SH-SY5Y (cell line): Measurements from ENCODE around the gene ZNF322.
A peak's percentile ranks its signal among the peaks of the same experiment; 100 is the strongest.

Experiments used
- GATA2 ChIP-seq: IDR thresholded peaks from 2 replicates; pipeline ENCODE4 v1.6.1; 2011; ENCODE audit warnings: mild to moderate bottlenecking, low read depth, low read length
- GATA3 ChIP-seq: IDR thresholded peaks from 2 replicates; pipeline ENCODE4 v1.6.1; 2011; ENCODE audit warnings: low read depth, mild to moderate bottlenecking, low read length, moderate library complexity

Gene ZNF322

GRCh38 chr6:26607434-26608230, 51.9 kb downstream of the ZNF322 start:
- TF ChIP-seq GATA2 (no peak), GATA3 (no peak)

GRCh38 chr6:26604797-26605196, 54.7 kb downstream of the ZNF322 start:
- TF ChIP-seq GATA3 = no peak
- no peak for TF ChIP-seq GATA2

GRCh38 chr6:26604026-26604425, 55.5 kb downstream of the ZNF322 start:
- TF ChIP-seq GATA2 (no peak), GATA3 (no peak)

GRCh38 chr6:26602262-26602661, 57.3 kb downstream of the ZNF322 start:
- TF ChIP-seq GATA3 (no peak), GATA2 (no peak)

GRCh38 chr6:26600759-26601158, 58.8 kb downstream of the ZNF322 start:
- TF ChIP-seq GATA3 (no peak), GATA2 (no peak)

GRCh38 chr6:26599591-26599990, 60.0 kb downstream of the ZNF322 start:
- TF ChIP-seq GATA3 (no peak), GATA2 (no peak)

GRCh38 chr6:26599134-26599533, 60.4 kb downstream of the ZNF322 start:
- TF ChIP-seq GATA3 = no peak
- TF ChIP-seq GATA2 = no peak

GRCh38 chr6:26598267-26598666, 61.3 kb downstream of the ZNF322 start:
- no peak for TF ChIP-seq GATA2
- no peak for TF ChIP-seq GATA3

- no peak for TF ChIP-seq GATA3
- no peak for TF ChIP-seq GATA2
These were observed 61.7 kb downstream of the ZNF322 start for GRCh38 chr6:26597821-26598220.

- TF ChIP-seq GATA2 (no peak), GATA3 (no peak)
These were observed 62.2 kb downstream of the ZNF322 start for GRCh38 chr6:26597389-26597766.

- TF ChIP-seq GATA3 (no peak), GATA2 (no peak)
These were observed 62.8 kb downstream of the ZNF322 start, which contains the start of gene ABT1 for GRCh38 chr6:26596579-26597388. TSS of gene ABT1 (plus strand) at chr6:26596953. CDS start at chr6:26596983, 30 bp downstream.

GRCh38 chr6:26595669-26596269, 63.8 kb downstream of the ZNF322 start:
- TF ChIP-seq GATA3 (peak; percentile 36; the same call in 1 of the 2 replicates), GATA2 (peak; percentile 87)

GRCh38 chr6:26594730-26595632, 64.6 kb downstream of the ZNF322 start:
- TF ChIP-seq GATA2 = no peak
- no peak for TF ChIP-seq GATA3
